RPMI7951 (cell line): Measurements from ENCODE around the gene RUNX1. TPM values are rescaled to one million over a fixed set of nuclear protein-coding genes. Genes with fewer than 3 reads are reported as not detected.
A peak's percentile ranks its signal among the peaks of the same experiment; 100 is the strongest.

Experiments
- DNase-seq: peaks from one replicate; pipeline ENCODE4 v3.0.0-alpha.2; 2012; ENCODE audit warnings: low read depth
- total RNA-seq: library from RNA; depleted of rRNA; stranded (reverse); fragments of >200 nt; shearing (Covaris generic); gene quantifications from 2 replicates; pipeline ENCODE4 v1.2.3, GENCODE V29; 2014

RUNX1 gene
- total RNA-seq, 1 experiment from 2014 or later, result 13.8 TPM

- no peak for DNase-seq
Observed at GRCh38 chr21:34791776-34792503, 257.2 kb downstream of the RUNX1 start.

GRCh38 chr21:34790834-34791233 is 258.3 kb downstream of the RUNX1 start:
- DNase-seq, result no peak

- DNase-seq, result no peak
Observed at GRCh38 chr21:34790341-34790740, 258.8 kb downstream of the RUNX1 start.

- DNase-seq, result no peak
Observed at GRCh38 chr21:34788879-34789278, 260.2 kb downstream of the RUNX1 start.

- no peak for DNase-seq
Observed at GRCh38 chr21:34783815-34784214, 265.3 kb downstream of the RUNX1 start.

- peak; percentile 41 for DNase-seq
Observed at GRCh38 chr21:34782506-34783360, 266.4 kb downstream of the RUNX1 start.

- DNase-seq, result no peak
Observed at GRCh38 chr21:34781526-34781925, 267.6 kb downstream of the RUNX1 start.

GRCh38 chr21:34779860-34780259 is 269.2 kb downstream of the RUNX1 start:
- no peak for DNase-seq

GRCh38 chr21:34775793-34776192 is 273.3 kb downstream of the RUNX1 start:
- no peak for DNase-seq

GRCh38 chr21:34774750-34775149 is 274.4 kb downstream of the RUNX1 start:
- no peak for DNase-seq

- DNase-seq, result peak; percentile 80
Observed at GRCh38 chr21:34771512-34772028, 277.5 kb downstream of the RUNX1 start.

- peak; percentile 20 for DNase-seq
Observed at GRCh38 chr21:34770576-34770975, 278.5 kb downstream of the RUNX1 start.

GRCh38 chr21:34768326-34768725 is 280.8 kb downstream of the RUNX1 start:
- DNase-seq, result no peak

- DNase-seq, result peak; percentile 62
Observed at GRCh38 chr21:34766862-34767261, 282.2 kb downstream of the RUNX1 start.

- DNase-seq, result no peak
Observed at GRCh38 chr21:34765619-34766018, 283.5 kb downstream of the RUNX1 start.

GRCh38 chr21:34764715-34765284 is 284.3 kb downstream of the RUNX1 start:
- DNase-seq, result no peak

- peak; percentile 79 for DNase-seq
Observed at GRCh38 chr21:34762786-34763185, 286.3 kb downstream of the RUNX1 start.

GRCh38 chr21:34761758-34762330 is 287.3 kb downstream of the RUNX1 start:
- DNase-seq, result peak; percentile 14

- DNase-seq, result no peak
Observed at GRCh38 chr21:34754690-34755647, 294.1 kb downstream of the RUNX1 start.

- DNase-seq, result no peak
Observed at GRCh38 chr21:34748862-34749261, 300.2 kb downstream of the RUNX1 start.
